GM12878 (cell line): ENCODE results near the gene SPTBN2.

Source experiments
- CHD1 ChIP-seq: IDR thresholded peaks from 2 replicates; pipeline ENCODE4 v1.6.1; 2012; ENCODE audit warnings: low read depth, low read length, improper control_type of control experiment
- FOXM1 ChIP-seq: IDR thresholded peaks from 2 replicates; pipeline ENCODE4 v1.6.1; 2012; ENCODE audit warnings: low read depth, mild to moderate bottlenecking, inconsistent platforms, low read length, moderate library complexity
- MYB ChIP-seq: fragments of 150-350 bp; IDR thresholded peaks from 2 replicates; pipeline ENCODE4 v1.6.1; 2014; ENCODE audit warnings: mild to moderate bottlenecking, low read depth, low read length, borderline replicate concordance
- SMC3 ChIP-seq: IDR thresholded peaks from 2 replicates; pipeline ENCODE4 v1.6.1; 2011; ENCODE audit warnings: low read length, improper control_type of control experiment, borderline replicate concordance
- SP1 ChIP-seq: IDR thresholded peaks from one replicate; pipeline ENCODE4 v1.6.1; 2011; ENCODE audit warnings: low read depth, low read length
- TARDBP ChIP-seq: IDR thresholded peaks from 2 replicates; pipeline ENCODE4 v1.6.1; 2016; ENCODE audit warnings: borderline replicate concordance
- TBL1XR1 ChIP-seq: IDR thresholded peaks from 2 replicates; pipeline ENCODE4 v1.6.1; 2012; ENCODE audit warnings: low read depth, low read length, improper control_type of control experiment
- ZBTB40 ChIP-seq: fragments of 450-650 bp; IDR thresholded peaks from 2 replicates; pipeline ENCODE4 v1.6.1; 2016; ENCODE audit warnings: mild to moderate bottlenecking, moderate library complexity, borderline replicate concordance

- TF ChIP-seq CHD1, result no peak
- TF ChIP-seq ZBTB40, result no peak
- TF ChIP-seq TBL1XR1, result no peak
- no peak for TF ChIP-seq SMC3
- TF ChIP-seq FOXM1, result no peak
- no peak for TF ChIP-seq SP1
- no peak for TF ChIP-seq MYB
- no peak for TF ChIP-seq TARDBP
Measured at GRCh38 chr11:66697988-66698387, 31.0 kb downstream of the SPTBN2 start.
